Measurements from ENCODE around the gene RIPOR2. TPM values are rescaled to one million over a fixed set of nuclear protein-coding genes. Genes with fewer than 3 reads are reported as not detected.

The RIPOR2 gene
- total and polyA plus RNA-seq, 7 donors = 1.6 to 29.7 (median 6.1) TPM

DNA sequence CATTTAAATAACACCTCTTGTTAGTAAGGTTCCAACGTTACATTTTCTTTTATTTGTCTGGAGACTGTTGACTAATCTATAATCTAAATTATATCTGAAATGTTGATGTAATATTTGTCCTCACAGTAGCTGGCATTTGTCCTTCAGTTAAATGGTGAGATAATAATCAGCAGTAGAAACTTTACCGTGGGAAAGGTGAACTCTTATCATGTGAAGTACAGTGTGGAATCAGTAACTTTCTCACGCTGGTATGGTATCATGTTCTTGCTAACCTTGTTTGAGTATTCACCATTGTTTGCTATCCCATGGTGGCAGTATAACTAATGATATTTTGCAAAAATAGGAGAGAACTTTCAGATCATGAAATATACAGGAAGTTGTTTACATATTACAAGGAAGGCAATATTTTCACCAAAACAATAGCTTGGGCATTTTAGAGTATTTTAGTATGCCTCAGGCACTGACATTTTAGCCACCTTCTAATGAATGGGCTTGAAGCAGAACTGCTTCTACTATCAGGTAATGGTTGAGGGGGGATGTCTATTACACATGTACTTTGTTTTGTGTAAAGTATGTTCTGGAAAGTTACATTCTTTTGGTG, 156.2 kb downstream of the RIPOR2 start:
- intact Hi-C loops (cut with DNase I) = loop anchor here (10.0 kb wide), 1 partner anchor 285 kb away; the partner anchor contains the start of gene ALDH5A1
- peaks cover 0 to 19% (median 5%) of the 10 kb centered on the region in 4 donors for H3K4me1 ChIP-seq
- no peak overlapping the region for H3K27ac ChIP-seq
- no peak overlapping the region for H3K4me3 ChIP-seq
- no peaks in the 10 kb centered on the region for H3K9me3 ChIP-seq
- peaks cover 0 to 39% (median 2%) of the 10 kb centered on the region in 4 donors for H3K36me3 ChIP-seq
- TF ChIP-seq, protein P1, sequence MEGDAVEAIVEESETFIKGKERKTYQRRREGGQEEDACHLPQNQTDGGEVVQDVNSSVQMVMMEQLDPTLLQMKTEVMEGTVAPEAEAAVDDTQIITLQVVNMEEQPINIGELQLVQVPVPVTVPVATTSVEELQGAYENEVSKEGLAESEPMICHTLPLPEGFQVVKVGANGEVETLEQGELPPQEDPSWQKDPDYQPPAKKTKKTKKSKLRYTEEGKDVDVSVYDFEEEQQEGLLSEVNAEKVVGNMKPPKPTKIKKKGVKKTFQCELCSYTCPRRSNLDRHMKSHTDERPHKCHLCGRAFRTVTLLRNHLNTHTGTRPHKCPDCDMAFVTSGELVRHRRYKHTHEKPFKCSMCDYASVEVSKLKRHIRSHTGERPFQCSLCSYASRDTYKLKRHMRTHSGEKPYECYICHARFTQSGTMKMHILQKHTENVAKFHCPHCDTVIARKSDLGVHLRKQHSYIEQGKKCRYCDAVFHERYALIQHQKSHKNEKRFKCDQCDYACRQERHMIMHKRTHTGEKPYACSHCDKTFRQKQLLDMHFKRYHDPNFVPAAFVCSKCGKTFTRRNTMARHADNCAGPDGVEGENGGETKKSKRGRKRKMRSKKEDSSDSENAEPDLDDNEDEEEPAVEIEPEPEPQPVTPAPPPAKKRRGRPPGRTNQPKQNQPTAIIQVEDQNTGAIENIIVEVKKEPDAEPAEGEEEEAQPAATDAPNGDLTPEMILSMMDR (IDR thresholded peaks at IDR 0.05) = no peak
- TF ChIP-seq POLR2A (IDR thresholded peaks at IDR 0.05) (no peak), EP300 (IDR thresholded peaks at IDR 0.05) (no peak), POLR2AphosphoS5 (IDR thresholded peaks at IDR 0.05) (no peak)
- H3K27me3 ChIP-seq = no peaks in the 10 kb centered on the region
- 9 to 54% methylated on average over 3 of the region's 3 CpGs for WGBS, 2 donors
- no peak for DNase-seq

GRCh38 chr6:24778878-24779277, 156.9 kb downstream of the RIPOR2 start:
- intact Hi-C loops (cut with DNase I) = loop anchor here (10.0 kb wide), 1 partner anchor 284 kb away; the partner anchor contains the start of gene ALDH5A1
- H3K27ac ChIP-seq = no peak overlapping the region
- TF ChIP-seq EP300 (IDR thresholded peaks at IDR 0.05) = no peak
- TF ChIP-seq POLR2AphosphoS5 (IDR thresholded peaks at IDR 0.05) = no peak

DNA sequence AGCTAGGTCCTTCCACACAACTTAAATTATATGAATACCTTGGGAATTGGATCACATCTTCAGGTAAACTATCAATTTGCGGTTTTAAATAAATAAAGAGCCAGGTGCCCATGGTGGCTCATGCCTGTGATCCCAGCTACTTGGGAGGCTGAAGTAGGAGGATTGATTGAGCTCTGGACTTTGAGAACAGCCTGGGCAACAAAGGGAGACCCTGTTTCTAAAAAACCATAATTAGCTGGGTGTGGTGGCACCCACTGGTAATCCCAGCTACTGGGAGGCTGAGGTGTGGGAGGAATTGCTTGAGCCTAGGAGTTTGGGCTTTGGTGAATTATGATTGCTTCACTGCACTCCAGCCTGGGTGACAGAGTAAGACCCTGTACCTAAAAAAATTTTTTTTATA, 157.6 kb downstream of the RIPOR2 start:
- Histone ChIP-seq H3K9me3 (no peaks in the 10 kb centered on the region), H3K4me1 (peaks cover 0 to 19% (median 5%) of the 10 kb centered on the region in 4 donors), H3K36me3 (peaks cover 0 to 25% (median 0%) of the 10 kb centered on the region in 4 donors), H3K27me3 (no peaks in the 10 kb centered on the region), H3K27ac (no peak overlapping the region), H3K4me3 (no peak overlapping the region)
- TF ChIP-seq, protein P1 (IDR thresholded peaks at IDR 0.05) = no peak
- TF ChIP-seq POLR2AphosphoS5 (IDR thresholded peaks at IDR 0.05) (no peak), POLR2A (IDR thresholded peaks at IDR 0.05) (no peak), EP300 (IDR thresholded peaks at IDR 0.05) (no peak)
- intact Hi-C loops (cut with DNase I) = loop anchor here (10.0 kb wide), 1 partner anchor 283 kb away; the partner anchor contains the start of gene ALDH5A1
- no peak for DNase-seq
- WGBS, 2 donors = 25 to 78% methylated on average over 1 of the region's 1 CpG

More at GRCh38 chr6:24778878-24779277, 156.9 kb downstream of the RIPOR2 start:
- DNase-seq = no peak
- no peaks in the 10 kb centered on the region for H3K27me3 ChIP-seq
- peaks cover 0 to 19% (median 5%) of the 10 kb centered on the region in 4 donors for H3K4me1 ChIP-seq
- H3K36me3 ChIP-seq = peaks cover 0 to 33% (median 0%) of the 10 kb centered on the region in 4 donors
- H3K9me3 ChIP-seq = no peaks in the 10 kb centered on the region
- no peak overlapping the region for H3K4me3 ChIP-seq

DNA sequence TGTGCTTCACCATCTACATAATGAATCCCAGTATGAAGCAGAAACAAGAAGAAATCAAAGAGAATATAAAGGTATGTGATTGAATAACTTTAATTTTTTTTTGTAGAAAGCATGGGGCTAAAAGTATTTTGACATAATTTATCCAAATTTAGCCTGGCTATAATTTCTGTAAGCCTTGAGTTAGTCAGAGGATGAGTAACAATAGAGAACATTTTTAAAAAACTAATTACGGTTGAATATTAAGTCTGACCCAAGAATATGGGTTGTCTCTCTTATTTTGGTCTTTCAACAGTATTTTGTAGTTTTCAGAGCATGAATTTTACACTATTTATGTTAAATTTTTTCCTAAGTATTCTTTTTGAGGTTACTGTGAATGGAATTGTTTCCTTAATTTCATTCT, 158.5 kb downstream of the RIPOR2 start:
- no peak overlapping the region for H3K4me3 ChIP-seq
- no peaks in the 10 kb centered on the region for H3K27me3 ChIP-seq
- no peaks in the 10 kb centered on the region for H3K9me3 ChIP-seq
- peaks cover 0 to 16% (median 0%) of the 10 kb centered on the region in 4 donors for H3K36me3 ChIP-seq
- TF ChIP-seq, protein P1 (IDR thresholded peaks at IDR 0.05) = no peak
- no peak for TF ChIP-seq EP300 (IDR thresholded peaks at IDR 0.05)
- no peak for TF ChIP-seq POLR2A (IDR thresholded peaks at IDR 0.05)
- no peak for TF ChIP-seq POLR2AphosphoS5 (IDR thresholded peaks at IDR 0.05)
- no peak overlapping the region for H3K27ac ChIP-seq
- 14 to 60% methylated on average over 1 of the region's 1 CpG for WGBS, 2 donors
- intact Hi-C loops (cut with DNase I) = loop anchor here (10.0 kb wide), 1 partner anchor 282 kb away; the partner anchor contains the start of gene ALDH5A1
- peaks cover 0 to 19% (median 5%) of the 10 kb centered on the region in 4 donors for H3K4me1 ChIP-seq
- DNase-seq = no peak

- H3K9me3 ChIP-seq = no peaks in the 10 kb centered on the region
- WGBS, 2 donors = 1 to 6% methylated on average over 20 of the region's 20 CpGs
- H3K36me3 ChIP-seq = peaks cover 0 to under 1% (median 0%) of the 10 kb centered on the region in 4 donors
- peak overlapping the region; percentile 93 to 99 (median 98) for H3K27ac ChIP-seq
- DNase-seq = no peak
- H3K4me1 ChIP-seq = peaks cover 0 to 19% (median 5%) of the 10 kb centered on the region in 4 donors
- peak overlapping the region; percentile 86 to 99 (median 97) for H3K4me3 ChIP-seq
- no peak for TF ChIP-seq POLR2AphosphoS5 (IDR thresholded peaks at IDR 0.05)
- TF ChIP-seq, protein P1 (IDR thresholded peaks at IDR 0.05) = no peak
- no peak for TF ChIP-seq EP300 (IDR thresholded peaks at IDR 0.05)
- TF ChIP-seq POLR2A (IDR thresholded peaks at IDR 0.05) = no peak
- H3K27me3 ChIP-seq = no peaks in the 10 kb centered on the region
- intact Hi-C loops (cut with DNase I) = loop anchor here (2.0 to 10.0 kb wide), 2 partner anchors 193 to 281 kb away; partner anchors contain the start of gene ALDH5A1
These were observed 160.2 kb downstream of the RIPOR2 start for GRCh38 chr6:24775520-24776058.
